AG09319 (cell line): ENCODE measurements around the gene MRPL10.

Source experiments
- DNase-seq: peaks from one replicate; pipeline ENCODE4 v3.0.0-alpha.2; 2010; ENCODE audit warnings: low read depth; ENCODE audit errors: extremely low read depth
- TF ChIP-seq, protein P1 (sequence below): IDR thresholded peaks from 2 replicates; pipeline ENCODE4 v1.5.1; 2011; ENCODE audit warnings: low read depth, mild to moderate bottlenecking, inconsistent platforms, low read length, moderate library complexity

The MRPL10 gene

DNA sequence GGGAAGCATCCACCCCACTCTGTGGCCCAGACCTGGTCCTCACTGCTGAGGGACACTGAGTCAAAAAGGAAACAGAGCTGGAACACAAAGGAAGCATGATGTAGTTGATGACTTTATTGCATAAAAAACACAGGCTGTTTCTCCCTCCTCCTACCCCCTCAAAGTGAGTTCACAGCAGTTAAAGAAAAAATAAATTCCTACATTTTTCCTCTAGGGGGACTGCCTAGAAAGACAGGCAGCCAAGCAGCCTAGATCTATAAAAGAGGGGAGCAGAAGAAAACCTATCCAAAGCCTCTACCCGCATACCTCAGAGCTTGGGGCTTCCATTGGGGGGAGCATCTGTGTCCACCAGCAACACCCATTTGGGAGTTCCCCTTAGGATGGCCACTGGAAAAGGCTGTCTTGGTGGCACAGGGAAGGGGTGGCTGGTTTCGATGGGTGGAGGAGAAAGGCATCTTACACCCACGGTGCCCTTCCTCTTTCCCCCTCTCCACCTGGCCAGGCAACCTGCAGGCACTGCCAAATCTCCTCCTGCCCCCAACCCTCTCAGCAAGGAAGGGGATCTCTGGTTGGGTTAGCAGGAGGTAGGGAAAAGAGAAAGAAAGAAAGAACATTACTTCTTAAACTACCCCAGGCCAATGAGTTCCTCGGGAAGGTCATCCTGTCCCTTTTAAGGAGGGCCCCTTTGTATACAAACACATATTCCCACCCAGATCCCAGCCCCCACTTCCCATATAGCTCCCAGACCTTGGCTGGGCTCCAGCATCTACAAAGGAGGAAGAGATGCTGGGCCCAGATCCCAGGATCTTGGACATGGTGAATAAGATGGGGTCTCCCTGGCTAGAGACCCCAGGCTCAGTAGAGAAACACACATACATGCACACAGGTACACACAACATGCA, 13.7 kb upstream of the MRPL10 start:
- TF ChIP-seq, protein P1, sequence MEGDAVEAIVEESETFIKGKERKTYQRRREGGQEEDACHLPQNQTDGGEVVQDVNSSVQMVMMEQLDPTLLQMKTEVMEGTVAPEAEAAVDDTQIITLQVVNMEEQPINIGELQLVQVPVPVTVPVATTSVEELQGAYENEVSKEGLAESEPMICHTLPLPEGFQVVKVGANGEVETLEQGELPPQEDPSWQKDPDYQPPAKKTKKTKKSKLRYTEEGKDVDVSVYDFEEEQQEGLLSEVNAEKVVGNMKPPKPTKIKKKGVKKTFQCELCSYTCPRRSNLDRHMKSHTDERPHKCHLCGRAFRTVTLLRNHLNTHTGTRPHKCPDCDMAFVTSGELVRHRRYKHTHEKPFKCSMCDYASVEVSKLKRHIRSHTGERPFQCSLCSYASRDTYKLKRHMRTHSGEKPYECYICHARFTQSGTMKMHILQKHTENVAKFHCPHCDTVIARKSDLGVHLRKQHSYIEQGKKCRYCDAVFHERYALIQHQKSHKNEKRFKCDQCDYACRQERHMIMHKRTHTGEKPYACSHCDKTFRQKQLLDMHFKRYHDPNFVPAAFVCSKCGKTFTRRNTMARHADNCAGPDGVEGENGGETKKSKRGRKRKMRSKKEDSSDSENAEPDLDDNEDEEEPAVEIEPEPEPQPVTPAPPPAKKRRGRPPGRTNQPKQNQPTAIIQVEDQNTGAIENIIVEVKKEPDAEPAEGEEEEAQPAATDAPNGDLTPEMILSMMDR = peak; percentile 38
- DNase-seq = no peak

- no peak for DNase-seq
- TF ChIP-seq, protein P1 = no peak
These were observed 12.9 kb upstream of the MRPL10 start for GRCh38 chr17:47844227-47844626.

- TF ChIP-seq, protein P1 = no peak
These were observed 12.0 kb upstream of the MRPL10 start for GRCh38 chr17:47843391-47843730.

GRCh38 chr17:47841488-47842291, 10.3 kb upstream of the MRPL10 start:
- TF ChIP-seq, protein P1 = no peak
- DNase-seq = no peak

More at GRCh38 chr17:47843391-47843730, 12.0 kb upstream of the MRPL10 start:
- DNase-seq = no peak

DNA sequence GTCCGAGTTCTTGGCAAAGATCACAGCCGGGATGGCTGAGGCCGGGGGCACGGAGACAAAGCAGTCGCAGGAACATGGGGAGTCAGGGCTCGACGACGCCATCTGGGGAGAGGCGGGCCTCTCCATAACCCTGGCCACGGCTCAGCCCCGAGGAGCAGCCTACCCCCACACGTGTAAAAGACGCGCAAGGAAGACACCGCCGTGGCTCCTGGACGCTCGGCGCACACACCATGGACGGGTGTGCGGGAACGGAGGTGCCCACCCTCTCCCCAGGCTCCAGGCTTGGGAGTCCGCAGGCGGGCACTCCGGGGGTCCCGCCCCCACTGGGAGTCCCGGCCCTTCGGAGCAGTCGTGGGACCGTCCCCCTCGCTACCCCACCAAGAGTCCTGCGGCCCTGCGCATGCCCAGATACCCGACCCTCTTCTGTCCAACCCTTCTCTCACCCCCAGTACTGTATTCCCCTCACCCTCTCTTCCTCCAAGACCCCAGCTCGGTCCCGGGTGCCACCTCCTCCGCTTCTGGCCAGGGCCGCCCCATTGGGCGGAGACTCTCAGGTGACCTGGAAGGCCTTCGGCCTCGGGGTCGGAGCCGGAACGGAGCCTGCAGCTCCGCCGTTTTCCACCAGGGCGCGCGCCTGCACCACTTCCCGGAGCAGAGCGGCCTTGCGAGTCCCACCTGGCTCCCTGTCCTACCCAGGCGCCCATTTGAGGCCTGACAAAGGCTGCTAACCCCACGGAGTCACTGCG, 9.6 kb upstream of the MRPL10 start, which contains the start of gene SCRN2:
Gene SCRN2, minus strand, starts transcription at position 532 of the 746 bp plus-strand sequence. Its CDS starts 430 bp downstream, at position 102.
- peak; percentile 59 for DNase-seq
- TF ChIP-seq, protein P1 = peak; percentile 94

GRCh38 chr17:47840001-47840741, 8.8 kb upstream of the MRPL10 start:
- no peak for DNase-seq
- TF ChIP-seq, protein P1 = no peak
